Measurements from ENCODE around the gene ITPRIPL2.

ITPRIPL2 gene

GRCh38 chr16:19143599-19143956 lies 29.8 kb downstream of the ITPRIPL2 start:
- DNase-seq (ENCODE audit: low read depth) = no peak

DNA sequence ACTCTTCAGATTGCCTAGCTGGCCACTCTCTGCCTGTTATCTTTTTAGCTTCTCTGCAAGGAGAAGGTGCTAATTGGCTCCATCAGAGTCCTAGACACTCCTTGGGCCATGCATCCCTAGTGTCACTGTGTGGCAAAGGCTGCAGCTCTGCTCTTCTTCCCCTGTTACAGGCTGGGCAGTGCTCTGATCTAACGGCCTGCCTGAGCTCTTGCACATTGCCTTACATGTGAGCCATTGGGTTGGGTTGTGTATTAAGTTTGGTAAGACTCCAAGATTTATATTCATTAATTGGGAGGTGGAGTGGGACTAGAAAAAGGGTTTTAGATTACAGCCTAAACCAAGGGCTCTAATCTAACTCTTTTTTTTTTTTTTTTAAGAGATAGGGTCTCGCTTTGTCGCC lies 31.2 kb downstream of the ITPRIPL2 start:
- DNase-seq (ENCODE audit: low read depth) = no peak

- DNase-seq (ENCODE audit: low read depth) = no peak
Observed at GRCh38 chr16:19147126-19147525, 33.4 kb downstream of the ITPRIPL2 start.

GRCh38 chr16:19147627-19148026 lies 33.9 kb downstream of the ITPRIPL2 start:
- DNase-seq (ENCODE audit: low read depth) = no peak

- no peak for DNase-seq (ENCODE audit: low read depth)
Observed at GRCh38 chr16:19148189-19148588, 34.4 kb downstream of the ITPRIPL2 start.

- DNase-seq (ENCODE audit: low read depth) = no peak
Observed at GRCh38 chr16:19151310-19151709, 37.5 kb downstream of the ITPRIPL2 start.

DNA sequence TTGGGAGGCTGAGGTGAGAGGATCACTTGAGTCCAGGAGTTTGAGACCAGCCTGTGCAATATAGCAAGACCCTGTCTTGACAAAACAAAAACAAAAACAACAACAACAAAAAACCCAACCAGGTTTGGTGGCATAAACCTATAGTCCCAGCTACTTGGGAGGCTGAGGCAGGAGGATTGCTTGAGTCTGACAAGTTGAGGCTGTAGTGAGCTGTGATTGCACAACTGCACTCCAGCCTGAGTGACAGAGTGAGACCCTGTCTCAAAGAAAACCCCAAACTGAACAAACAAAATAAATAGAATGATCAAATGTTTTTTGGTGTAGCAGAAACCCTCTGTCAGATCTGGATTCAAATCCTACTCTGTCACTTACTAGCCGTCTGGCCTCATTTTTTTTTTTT lies 38.3 kb downstream of the ITPRIPL2 start:
- no peak for DNase-seq (ENCODE audit: low read depth)

DNA sequence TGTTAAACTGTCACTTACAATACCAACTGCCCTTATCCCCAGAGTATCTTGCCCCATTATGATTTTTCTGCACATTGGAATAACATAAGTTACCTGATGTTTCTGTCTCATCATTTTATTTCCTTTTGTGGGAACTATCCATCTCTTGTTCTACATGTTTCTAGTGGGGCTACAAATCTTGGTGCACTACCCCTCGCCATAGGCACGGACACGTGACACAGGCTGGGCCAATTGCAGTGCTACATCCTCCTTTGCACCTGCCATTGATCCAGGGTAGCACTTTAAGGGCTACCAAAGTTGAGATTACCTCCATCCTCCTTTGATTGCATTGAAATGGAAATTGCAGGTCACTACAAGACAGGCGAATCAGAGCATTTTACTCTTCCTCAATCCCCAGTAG lies 40.1 kb downstream of the ITPRIPL2 start:
- DNase-seq (ENCODE audit: low read depth) = no peak

DNA sequence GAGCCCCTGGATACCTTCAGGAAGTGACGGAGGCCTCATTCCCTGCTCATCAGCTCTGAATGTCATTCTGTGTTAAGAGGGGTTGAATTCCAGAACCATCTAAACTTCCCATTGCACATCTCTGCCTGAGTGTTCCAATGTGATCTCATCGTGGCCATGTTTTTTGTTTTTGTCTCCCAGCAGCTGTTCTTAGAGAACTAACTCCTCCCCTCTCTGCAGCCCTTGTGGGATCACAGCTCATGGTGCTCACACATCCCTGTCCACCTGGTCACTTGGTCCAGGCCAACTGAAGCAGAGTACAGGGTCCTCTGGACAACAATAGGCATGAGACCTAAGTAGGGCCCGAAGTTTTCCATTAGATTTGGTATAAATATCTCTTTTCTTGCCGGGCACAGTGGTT lies 48.3 kb downstream of the ITPRIPL2 start:
- no peak for DNase-seq (ENCODE audit: low read depth)

DNA sequence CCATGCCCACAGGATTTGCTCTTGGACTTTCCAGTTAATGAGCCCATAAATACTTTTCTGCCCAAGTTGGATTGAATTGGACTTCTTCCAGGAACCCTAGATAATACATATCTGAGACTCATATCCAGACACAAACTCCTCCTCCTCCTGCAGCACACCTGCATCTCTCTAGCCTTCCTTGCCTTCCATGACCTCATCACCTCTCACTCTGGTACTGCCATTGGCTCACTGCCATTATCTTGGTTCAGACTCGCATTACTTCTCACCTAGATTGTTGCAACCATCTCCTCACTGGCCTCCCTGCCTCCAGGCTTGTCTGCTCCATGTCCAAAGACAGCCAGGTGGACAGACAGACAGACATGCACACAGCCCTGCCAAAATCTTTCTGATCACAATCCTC lies 49.5 kb downstream of the ITPRIPL2 start:
- no peak for DNase-seq (ENCODE audit: low read depth)

GRCh38 chr16:19164285-19164684 lies 50.5 kb downstream of the ITPRIPL2 start:
- no peak for DNase-seq (ENCODE audit: low read depth)

- no peak for DNase-seq (ENCODE audit: low read depth)
Observed at GRCh38 chr16:19165101-19165500, 51.3 kb downstream of the ITPRIPL2 start.

DNA sequence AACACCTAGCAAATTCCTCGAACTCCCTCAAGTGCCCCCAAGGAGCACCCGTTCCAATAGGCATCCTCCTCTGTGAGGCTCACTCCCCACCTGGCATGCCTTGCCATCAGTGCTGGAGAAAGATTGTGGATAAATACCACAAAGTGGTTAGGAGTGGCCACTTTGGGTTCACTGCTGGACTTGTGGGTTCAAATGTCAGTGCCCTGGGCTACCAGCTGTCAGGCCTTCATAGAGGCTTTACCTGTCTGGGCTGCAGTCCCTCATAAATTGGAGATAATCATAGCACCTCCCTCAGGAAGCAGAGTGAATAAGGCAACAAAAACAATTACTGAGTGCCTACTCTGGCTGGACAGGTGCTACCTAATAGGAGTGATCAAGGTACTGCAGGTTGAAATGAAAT lies 52.7 kb downstream of the ITPRIPL2 start:
- DNase-seq (ENCODE audit: low read depth) = no peak

- no peak for DNase-seq (ENCODE audit: low read depth)
Observed at GRCh38 chr16:19167710-19168370, 54.1 kb downstream of the ITPRIPL2 start, which contains the start of gene SYT17. Gene SYT17 (plus strand): TSS chr16:19168240. CDS start chr16:19168647, 407 bp downstream.

GRCh38 chr16:19168371-19169081 lies 54.8 kb downstream of the ITPRIPL2 start:
- DNase-seq (ENCODE audit: low read depth) = no peak

GRCh38 chr16:19169082-19169639 lies 55.4 kb downstream of the ITPRIPL2 start:
- no peak for DNase-seq (ENCODE audit: low read depth)

- DNase-seq (ENCODE audit: low read depth) = no peak
Observed at GRCh38 chr16:19170043-19170655, 56.4 kb downstream of the ITPRIPL2 start.

Data from activated T-helper 9 cell treated with anti-CD3 and anti-CD28 coated beads, Interleukin-2, amount 50 U/mL, for 16 hours (primary cell).